ENCODE results near the gene ABI1.
"Not testable (repeated sequence)": the region's sequence is repeated elsewhere in the genome, so short reads cannot be mapped to it uniquely, and the experiment has no call there.

The ABI1 gene

GRCh38 chr10:26860443-26861204 lies at the start of gene ABI1:
TSS of gene ABI1 (minus strand) at chr10:26860958. CDS start at chr10:26860863, 95 bp downstream.
- peak; percentile 96 for DNase-seq

DNA sequence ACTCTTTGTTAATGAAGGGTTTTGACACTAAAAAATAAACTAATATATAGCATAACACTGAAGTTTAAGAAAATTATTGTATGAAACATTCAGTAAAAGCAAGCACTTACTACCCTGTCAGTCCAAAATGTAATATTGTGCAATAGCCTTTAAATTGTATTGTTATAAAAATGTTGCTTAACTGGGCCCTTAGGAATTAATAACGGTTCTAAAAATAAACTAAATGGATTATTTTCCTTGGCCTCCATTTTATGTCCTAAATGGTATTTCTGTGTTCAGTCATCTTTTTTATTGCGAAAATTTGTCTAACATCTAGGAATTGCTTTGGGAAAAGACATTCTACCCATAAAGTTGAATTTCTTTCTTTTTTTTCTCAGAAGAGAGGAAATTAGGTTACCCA lies 49.0 kb upstream of the ABI1 start:
- no peak for DNase-seq

- DNase-seq: not testable (repeated sequence)
These were observed 44.6 kb upstream of the ABI1 start for GRCh38 chr10:26905253-26905781.

GRCh38 chr10:26903431-26904217 lies 42.9 kb upstream of the ABI1 start:
- DNase-seq: no peak

DNA sequence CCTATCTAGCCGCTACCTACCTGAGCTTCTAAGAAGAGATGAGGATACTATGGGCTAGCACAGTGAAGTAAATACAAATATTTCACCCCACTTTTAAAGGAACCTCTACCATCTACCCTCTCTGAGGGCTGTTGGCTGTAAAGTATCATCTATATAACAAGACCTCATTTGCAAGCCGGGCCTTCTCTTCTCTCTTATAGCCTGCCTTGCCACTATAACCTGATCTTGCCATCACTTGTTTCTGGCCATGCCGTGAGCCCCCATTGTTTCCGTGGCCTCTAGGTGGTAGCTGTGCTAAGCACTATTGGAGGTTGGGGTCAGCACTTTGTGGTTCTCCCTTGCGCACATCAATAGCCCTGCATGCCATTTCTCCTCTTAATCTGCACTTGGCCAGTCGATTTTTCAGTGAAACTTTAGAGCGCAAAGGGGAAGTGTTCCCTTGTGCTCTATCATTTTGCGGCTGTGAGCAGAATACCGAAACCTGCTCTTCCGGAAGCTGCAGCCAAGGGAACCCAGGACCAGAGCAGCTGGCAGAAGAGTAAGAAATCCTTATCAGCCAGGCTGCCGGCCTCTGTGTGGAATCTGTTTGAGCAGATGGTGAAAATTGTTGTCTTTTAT lies 31.7 kb upstream of the ABI1 start:
- DNase-seq: not testable (repeated sequence)

DNA sequence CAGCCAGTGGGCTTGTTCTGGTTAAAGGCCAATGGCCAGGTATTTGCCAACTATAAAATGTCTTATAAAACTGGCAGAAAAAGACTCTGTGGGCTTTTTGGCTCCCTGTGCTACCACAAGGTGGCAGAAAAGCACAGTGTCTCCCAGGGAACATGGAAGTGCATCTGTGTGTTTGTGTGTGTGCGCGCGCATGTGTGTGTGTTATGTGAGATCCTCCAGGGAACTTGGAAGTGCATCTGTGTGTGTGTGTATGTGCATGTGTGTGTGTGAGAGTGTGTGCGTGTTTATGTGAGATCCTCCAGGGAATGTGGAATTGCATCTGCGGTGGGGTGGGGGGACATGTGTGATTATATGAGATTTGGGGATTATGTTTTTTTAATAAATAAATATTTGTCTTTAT lies 30.2 kb upstream of the ABI1 start:
- DNase-seq: peak; percentile 64

- DNase-seq: no peak
These were observed 27.0 kb upstream of the ABI1 start for GRCh38 chr10:26887611-26888215.

DNA sequence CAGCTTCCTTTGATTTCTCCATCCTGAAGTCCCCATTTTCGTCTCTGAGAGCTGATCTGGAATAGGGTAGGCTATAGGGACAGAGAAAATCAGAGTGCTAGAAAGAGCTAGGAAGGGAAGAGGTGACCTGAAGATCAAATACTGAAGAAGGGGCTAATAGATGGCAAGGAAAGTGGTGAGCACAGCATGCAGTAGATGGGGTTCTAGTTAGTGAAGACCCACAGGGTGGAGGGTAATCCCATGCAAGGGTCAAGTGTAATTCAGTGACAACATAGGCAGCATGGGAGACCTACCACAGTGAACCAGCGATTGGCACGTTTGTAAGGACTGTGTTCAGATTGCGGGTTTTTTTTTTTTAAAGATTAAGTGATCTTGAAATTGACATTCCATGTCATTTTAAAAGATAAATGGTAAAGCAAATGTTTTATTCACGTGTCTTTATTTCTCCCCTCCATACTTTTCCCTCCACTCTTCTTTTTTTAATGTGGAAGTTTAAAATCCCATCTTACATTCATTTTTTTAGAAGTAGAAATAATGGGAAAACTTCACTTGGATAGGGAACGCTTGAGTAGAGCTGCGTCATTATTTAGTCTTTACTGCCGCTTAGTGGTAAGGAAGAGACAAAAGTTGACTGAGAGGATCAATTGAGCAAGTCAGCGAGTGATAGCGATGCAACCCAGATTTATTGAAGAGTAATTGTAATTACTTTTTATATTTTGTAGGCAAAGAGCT lies 21.0 kb upstream of the ABI1 start:
- DNase-seq: peak; percentile 24

GRCh38 chr10:26879744-26880143 lies 19.0 kb upstream of the ABI1 start:
- no peak for DNase-seq

GRCh38 chr10:26870766-26871165 lies 10.0 kb upstream of the ABI1 start:
- DNase-seq: no peak

GRCh38 chr10:26869528-26869927 lies 8.8 kb upstream of the ABI1 start:
- no peak for DNase-seq

DNA sequence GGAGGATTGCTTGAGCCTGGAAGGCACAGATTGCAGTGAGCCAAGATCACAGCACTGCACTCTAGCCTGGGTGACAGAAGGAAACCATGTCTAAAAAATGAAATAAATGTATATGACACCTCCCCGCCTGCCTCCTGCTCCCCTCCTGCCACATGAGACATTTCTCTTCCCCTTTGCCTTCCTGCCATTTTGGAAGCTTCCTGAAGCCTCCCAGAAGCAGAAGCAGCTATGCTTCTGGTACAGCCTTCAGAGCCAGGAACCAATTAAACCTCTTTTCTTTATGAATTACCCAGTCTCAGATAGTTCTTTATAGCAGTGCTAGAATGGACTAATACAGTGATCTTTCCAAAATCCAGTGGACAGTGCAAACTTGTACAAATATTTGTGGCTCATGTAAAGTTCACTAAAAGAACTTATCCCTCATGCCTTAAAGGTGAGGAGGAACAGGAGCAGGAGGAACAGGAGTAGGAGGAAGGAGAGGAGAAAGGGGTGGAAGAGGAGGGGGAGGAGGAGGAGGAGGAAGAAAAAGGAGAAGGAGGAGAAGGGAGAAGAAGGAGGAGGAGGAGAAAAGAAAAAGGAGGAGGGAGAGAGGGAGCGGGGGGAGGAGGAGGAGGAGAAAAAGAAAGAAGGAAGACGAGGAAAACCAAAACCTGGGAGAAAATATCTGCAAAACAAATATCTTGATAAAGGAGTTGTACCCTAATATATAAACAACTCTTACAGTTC lies 2.8 kb upstream of the ABI1 start:
- no peak for DNase-seq

- DNase-seq: no peak
These were observed 644 bp upstream of the ABI1 start for GRCh38 chr10:26861205-26861998.

- no peak for DNase-seq
These were observed 686 bp downstream of the ABI1 start for GRCh38 chr10:26860102-26860442.

GRCh38 chr10:26859241-26860101 lies 1.3 kb downstream of the ABI1 start:
- no peak for DNase-seq

GRCh38 chr10:26858707-26859034 lies 2.1 kb downstream of the ABI1 start:
- DNase-seq: no peak

- DNase-seq: no peak
These were observed 2.6 kb downstream of the ABI1 start for GRCh38 chr10:26857991-26858706.

DNA sequence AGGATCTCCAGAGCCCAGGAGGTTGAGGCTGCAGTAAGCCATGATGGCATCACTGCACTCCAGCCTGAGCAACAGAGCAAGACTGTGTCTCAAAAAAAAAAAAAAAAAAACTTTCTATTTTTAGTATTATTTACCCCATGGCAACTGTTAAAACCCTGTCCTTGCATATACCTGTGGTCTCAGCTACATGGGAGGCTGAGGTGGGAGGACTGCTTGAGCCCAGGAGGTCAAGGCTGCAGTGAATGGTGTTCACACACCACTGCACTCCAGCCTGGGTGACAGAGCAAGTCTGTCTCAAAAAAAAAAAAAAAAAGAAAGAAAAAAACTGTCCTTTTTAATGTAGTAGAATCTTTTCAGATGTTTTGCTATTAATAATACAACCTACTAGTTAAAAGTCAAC lies 3.2 kb downstream of the ABI1 start:
- not testable (repeated sequence) for DNase-seq

- no peak for DNase-seq
These were observed 5.6 kb downstream of the ABI1 start for GRCh38 chr10:26855186-26855585.
